BJ (cell line): ENCODE data around the gene DIABLO. TPM values are rescaled to one million over a fixed set of nuclear protein-coding genes. Genes with fewer than 3 reads are reported as not detected.

Source experiments
- CTCF ChIA-PET: fragments of 350-600 bp; formaldehyde crosslinking; extraction: SDS; loops from one replicate; lab custom pipeline; 2021; ENCODE audit warnings: antibody characterized with exemption, inconsistent platforms; lab: Yijun Ruan, JAX
- POLR2A ChIA-PET: fragments of 300-600 bp; sonication (Branson Sonifier 250); formaldehyde crosslinking; extraction: SDS; loops from one replicate; lab custom pipeline; 2021; ENCODE audit warnings: antibody characterized with exemption; lab: Charles Lee
- DNase-seq: peaks from one replicate; pipeline ENCODE4 v3.0.0-alpha.2; 2011; ENCODE audit warnings: low read depth
- H3K27me3 ChIP-seq: 2 replicates; pipeline ENCODE4 v1.6.0; 2011; ENCODE audit warnings: low read length; ENCODE audit not compliant: control insufficient read depth, insufficient read depth
- H3K36me3 ChIP-seq: 2 replicates; pipeline ENCODE4 v1.5.1; 2011; ENCODE audit warnings: low read length; ENCODE audit not compliant: control insufficient read depth, insufficient read depth
- H3K4me3 ChIP-seq: 2 replicates; pipeline ENCODE4 v1.5.1; 2011; ENCODE audit warnings: low read depth, mild to moderate bottlenecking, control low read depth, low read length
- polyA plus RNA-seq: library from polyadenylated mRNA; depleted of rRNA; stranded (reverse); fragments of >200 nt; gene quantifications from 2 replicates; pipeline ENCODE4 v1.2.3, GENCODE V29; 2011; rRNA removed
- small RNA-seq: library from RNA; depleted of rRNA; stranded (forward); fragments of <200 nt; gene quantifications from one replicate; pipeline ENCODE3, GENCODE V24; 2012; ENCODE audit warnings: low replicate concordance, low read depth; ENCODE audit not compliant: insufficient read length
- TF ChIP-seq, protein P1 (sequence below): IDR thresholded peaks from 2 replicates; pipeline ENCODE4 v1.5.1; 2011; ENCODE audit warnings: low read depth, mild to moderate bottlenecking, control low read depth, inconsistent platforms, low read length, moderate library complexity; ENCODE audit not compliant: insufficient read depth

DIABLO gene
- polyA plus RNA-seq, 1 experiment, result 49.1 TPM

GRCh38 chr12:122158700-122159285 is 67.1 kb downstream of the DIABLO start:
- TF ChIP-seq, protein P1, sequence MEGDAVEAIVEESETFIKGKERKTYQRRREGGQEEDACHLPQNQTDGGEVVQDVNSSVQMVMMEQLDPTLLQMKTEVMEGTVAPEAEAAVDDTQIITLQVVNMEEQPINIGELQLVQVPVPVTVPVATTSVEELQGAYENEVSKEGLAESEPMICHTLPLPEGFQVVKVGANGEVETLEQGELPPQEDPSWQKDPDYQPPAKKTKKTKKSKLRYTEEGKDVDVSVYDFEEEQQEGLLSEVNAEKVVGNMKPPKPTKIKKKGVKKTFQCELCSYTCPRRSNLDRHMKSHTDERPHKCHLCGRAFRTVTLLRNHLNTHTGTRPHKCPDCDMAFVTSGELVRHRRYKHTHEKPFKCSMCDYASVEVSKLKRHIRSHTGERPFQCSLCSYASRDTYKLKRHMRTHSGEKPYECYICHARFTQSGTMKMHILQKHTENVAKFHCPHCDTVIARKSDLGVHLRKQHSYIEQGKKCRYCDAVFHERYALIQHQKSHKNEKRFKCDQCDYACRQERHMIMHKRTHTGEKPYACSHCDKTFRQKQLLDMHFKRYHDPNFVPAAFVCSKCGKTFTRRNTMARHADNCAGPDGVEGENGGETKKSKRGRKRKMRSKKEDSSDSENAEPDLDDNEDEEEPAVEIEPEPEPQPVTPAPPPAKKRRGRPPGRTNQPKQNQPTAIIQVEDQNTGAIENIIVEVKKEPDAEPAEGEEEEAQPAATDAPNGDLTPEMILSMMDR, result no peak
- Histone ChIP-seq H3K36me3 (no peaks in the 10 kb centered on the region), H3K4me3 (no peak overlapping the region), H3K27me3 (peaks cover 3% of the 10 kb centered on the region; the same call in 1 of the 2 replicates)
- no peak for DNase-seq
- POLR2A ChIA-PET, result no interaction called here
- CTCF ChIA-PET, result interaction anchor here (2.7 kb wide), 1 partner anchor 28 kb away, joined by 7 read pairs; no protein-coding TSS in a partner anchor

Small RNA genes within 50 kb of the gene (small RNA-seq; reads per million reads assigned to genes)
- gene DIABLO, result not detected

Other genes starting within 250 kb of the DIABLO start
- 2.7 and 3.4 TPM in 2 replicates for gene BCL7A, start 204.2 kb downstream of the DIABLO start, polyA plus RNA-seq
- 3.3 and 4.8 TPM in 2 replicates for gene MLXIP, start 147.3 kb downstream of the DIABLO start, polyA plus RNA-seq
- gene IL31, start 51.8 kb downstream of the DIABLO start, polyA plus RNA-seq, result not detected in 2 replicates
- 0.71 and 1.6 TPM in 2 replicates for gene LRRC43, start 42.9 kb downstream of the DIABLO start, polyA plus RNA-seq
- 0.18 TPM in 1 of 2 replicates, not detected in the other for gene B3GNT4, start 22.3 kb downstream of the DIABLO start, polyA plus RNA-seq
- gene VPS33A, start 40.4 kb upstream of the DIABLO start, polyA plus RNA-seq, result 13.2 and 20.2 TPM in 2 replicates
- gene CLIP1, start 196.6 kb upstream of the DIABLO start, polyA plus RNA-seq, result 81.2 and 104 TPM in 2 replicates